Lower leg skin (tissue), 4 donors: Measurements from ENCODE around the gene MRPL39. TPM values are rescaled to one million over a fixed set of nuclear protein-coding genes. Genes with fewer than 3 reads are reported as not detected.

Experiments
- DNase-seq, 2 donors: peaks; one replicate each; pipeline ENCODE4 v3.0.0-alpha.2; 2019; ENCODE audit warnings: low spot score in 2 of 2
- H3K4me3 ChIP-seq: fragments of 200-600 bp; sonication (generic); 2 replicates; pipeline ENCODE4 v1.5.1; 2017; ENCODE audit warnings: mild to moderate bottlenecking, low read depth; ENCODE audit not compliant: poor library complexity, severe bottlenecking
- POLR2A ChIP-seq, 2 donors: fragments of 450-650 bp; IDR thresholded peaks; one replicate each; pipeline ENCODE4 v1.6.1; 2016 to 2017; ENCODE audit warnings: antibody characterized with exemption in 2 of 2, mild to moderate bottlenecking in 1 of 2, moderate library complexity in 1 of 2
- WGBS, 2 donors: methylation state at CpG; one replicate each; pipeline ENCODE4 v1.1.5; 2018; 5-methylcytosine and 5-hydroxymethylcytosine counted together
- intact Hi-C: fragments of 100-400 bp; cut with DNase I; formaldehyde crosslinking; loops from one replicate; pipeline ENCODE4 v1.15.0; 2023; ENCODE audit warnings: low total_unique reads
- total RNA-seq, 4 donors: library from RNA; depleted of rRNA; stranded (reverse); fragments of >200 nt; gene quantifications; one replicate each; pipeline ENCODE4 v1.1.0, GENCODE V29; 2016
- TF ChIP-seq, protein P1 (sequence below), 3 donors: fragments of 450-650 bp; IDR thresholded peaks; one replicate each; pipeline ENCODE4 v1.5.1; 2016; ENCODE audit warnings: antibody characterized with exemption in 3 of 3, mild to moderate bottlenecking in 3 of 3, moderate library complexity in 2 of 3

MRPL39 gene
- total RNA-seq, 4 donors from 2014 or later = 18.0 to 26.5 (median 21.4) TPM

GRCh38 chr21:25569711-25570110 lies 37.6 kb downstream of the MRPL39 start:
- no peak for DNase-seq
- 91 to 92% methylated on average over 4 of the region's 4 CpGs for WGBS, 2 donors
- intact Hi-C loops = no loop called here
- H3K4me3 ChIP-seq = no peak overlapping the region
- no peak for TF ChIP-seq POLR2A (IDR thresholded peaks at IDR 0.05)
- TF ChIP-seq, protein P1, sequence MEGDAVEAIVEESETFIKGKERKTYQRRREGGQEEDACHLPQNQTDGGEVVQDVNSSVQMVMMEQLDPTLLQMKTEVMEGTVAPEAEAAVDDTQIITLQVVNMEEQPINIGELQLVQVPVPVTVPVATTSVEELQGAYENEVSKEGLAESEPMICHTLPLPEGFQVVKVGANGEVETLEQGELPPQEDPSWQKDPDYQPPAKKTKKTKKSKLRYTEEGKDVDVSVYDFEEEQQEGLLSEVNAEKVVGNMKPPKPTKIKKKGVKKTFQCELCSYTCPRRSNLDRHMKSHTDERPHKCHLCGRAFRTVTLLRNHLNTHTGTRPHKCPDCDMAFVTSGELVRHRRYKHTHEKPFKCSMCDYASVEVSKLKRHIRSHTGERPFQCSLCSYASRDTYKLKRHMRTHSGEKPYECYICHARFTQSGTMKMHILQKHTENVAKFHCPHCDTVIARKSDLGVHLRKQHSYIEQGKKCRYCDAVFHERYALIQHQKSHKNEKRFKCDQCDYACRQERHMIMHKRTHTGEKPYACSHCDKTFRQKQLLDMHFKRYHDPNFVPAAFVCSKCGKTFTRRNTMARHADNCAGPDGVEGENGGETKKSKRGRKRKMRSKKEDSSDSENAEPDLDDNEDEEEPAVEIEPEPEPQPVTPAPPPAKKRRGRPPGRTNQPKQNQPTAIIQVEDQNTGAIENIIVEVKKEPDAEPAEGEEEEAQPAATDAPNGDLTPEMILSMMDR (IDR thresholded peaks at IDR 0.05) = no peak

DNA sequence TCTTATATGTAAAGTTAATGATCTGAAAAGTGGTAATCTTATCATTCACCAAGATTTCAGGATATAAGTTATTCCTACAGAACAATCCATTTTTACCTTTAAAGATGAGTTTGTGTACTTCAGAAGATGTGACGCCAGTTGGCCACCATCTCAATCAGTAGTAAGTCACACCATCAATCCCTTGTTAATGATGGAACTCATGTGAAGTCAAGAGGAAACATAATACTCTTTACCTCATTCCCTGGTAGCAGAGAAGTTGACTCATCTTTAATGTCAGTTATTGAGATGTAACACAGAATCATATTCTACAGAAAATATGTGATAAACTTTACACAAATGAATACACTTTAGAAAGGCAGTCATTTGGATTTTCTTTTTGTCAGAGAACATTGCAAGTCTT lies 38.2 kb downstream of the MRPL39 start:
- no peak for TF ChIP-seq POLR2A (IDR thresholded peaks at IDR 0.05)
- 89 to 97% methylated on average over 1 of the region's 1 CpG for WGBS, 2 donors
- intact Hi-C loops = no loop called here
- no peak overlapping the region for H3K4me3 ChIP-seq
- no peak for DNase-seq

GRCh38 chr21:25568246-25568645 lies 39.0 kb downstream of the MRPL39 start:
- TF ChIP-seq, protein P1 (IDR thresholded peaks at IDR 0.05) = no peak
- TF ChIP-seq POLR2A (IDR thresholded peaks at IDR 0.05) = no peak
- intact Hi-C loops = no loop called here
- H3K4me3 ChIP-seq = no peak overlapping the region
- 52 to 55% methylated on average over 5 of the region's 5 CpGs for WGBS, 2 donors
- DNase-seq = no peak

GRCh38 chr21:25567472-25567871 lies 39.8 kb downstream of the MRPL39 start:
- H3K4me3 ChIP-seq = no peak overlapping the region
- no peak for TF ChIP-seq POLR2A (IDR thresholded peaks at IDR 0.05)
- TF ChIP-seq, protein P1 (IDR thresholded peaks at IDR 0.05) = no peak
- no peak for DNase-seq
- 92 to 97% methylated on average over 4 of the region's 4 CpGs for WGBS, 2 donors
- intact Hi-C loops = no loop called here

DNA sequence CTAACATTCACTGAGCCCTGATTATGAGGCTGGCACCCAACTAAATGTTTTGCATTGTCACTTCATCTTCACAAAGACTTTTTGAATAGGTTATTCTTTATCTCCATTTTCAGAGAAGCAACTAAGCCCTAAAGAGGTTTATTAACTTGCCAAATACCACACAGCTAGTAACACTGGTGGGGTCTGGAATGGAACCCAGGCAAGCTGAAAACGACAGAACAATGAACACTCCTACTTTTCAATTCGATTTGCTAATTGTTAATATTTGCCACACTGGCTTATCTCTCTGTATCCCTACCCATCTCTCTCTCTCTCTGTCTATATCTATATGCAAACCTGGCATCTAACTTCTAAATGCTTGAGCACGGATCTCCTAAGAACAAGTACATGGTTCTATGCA lies 40.6 kb downstream of the MRPL39 start:
- no peak for DNase-seq
- intact Hi-C loops = no loop called here
- no peak for TF ChIP-seq POLR2A (IDR thresholded peaks at IDR 0.05)
- TF ChIP-seq, protein P1 (IDR thresholded peaks at IDR 0.05) = no peak
- 90 to 92% methylated on average over 3 of the region's 3 CpGs for WGBS, 2 donors
- H3K4me3 ChIP-seq = no peak overlapping the region

DNA sequence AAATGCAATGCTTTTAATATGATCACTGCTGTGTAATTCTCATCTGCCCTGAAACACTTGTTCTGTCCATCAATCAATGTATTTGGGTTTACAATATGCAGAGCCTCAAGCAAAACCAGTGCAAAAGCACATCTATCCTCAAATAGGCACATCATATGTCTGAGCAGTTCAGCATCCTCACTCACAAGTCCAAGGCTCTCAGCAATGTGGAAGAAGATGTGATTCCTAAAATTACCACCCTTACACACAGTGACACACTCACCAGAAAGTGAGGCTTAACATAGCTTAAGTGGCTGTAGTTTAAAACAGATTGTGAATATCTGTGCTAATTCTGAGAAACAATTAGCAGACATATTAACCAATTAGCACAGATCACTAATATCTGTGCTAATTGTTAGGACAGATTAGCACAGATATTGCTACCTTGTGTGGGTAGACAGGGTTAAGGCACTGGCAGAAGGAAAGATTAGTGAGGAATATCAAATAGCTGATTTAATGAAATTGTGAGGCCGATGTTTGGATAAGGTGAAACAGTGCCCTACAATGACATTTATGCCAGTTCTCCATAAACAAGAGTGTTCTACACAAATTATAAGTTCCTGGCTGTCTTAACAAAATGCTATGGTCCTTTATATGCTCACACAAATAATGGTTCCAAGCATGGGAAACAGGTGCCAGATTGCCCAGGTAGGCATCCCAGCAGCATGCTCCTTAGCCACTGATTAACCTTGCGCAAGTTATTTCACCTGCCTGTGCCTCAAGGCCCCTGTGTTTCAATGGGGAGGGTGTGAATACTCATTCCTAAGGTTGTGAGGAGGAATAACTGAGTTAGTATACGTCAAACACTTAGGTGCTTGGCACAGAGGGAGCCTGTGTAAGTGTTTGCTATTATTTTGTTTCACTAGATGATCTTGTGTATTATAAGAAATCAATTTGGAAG lies 41.7 kb downstream of the MRPL39 start:
- TF ChIP-seq, protein P1 (IDR thresholded peaks at IDR 0.05) = no peak
- TF ChIP-seq POLR2A (IDR thresholded peaks at IDR 0.05) = no peak
- WGBS, 2 donors = 94 to 96% methylated on average over 3 of the region's 3 CpGs
- H3K4me3 ChIP-seq = no peak overlapping the region
- intact Hi-C loops = no loop called here
- no peak for DNase-seq
